HepG2 (cell line): ENCODE results near the gene NEURL2.

Source experiments
- HMG20A ChIP-seq: IDR thresholded peaks from 2 replicates; pipeline ENCODE4 v1.6.1; 2016; ENCODE audit warnings: borderline replicate concordance
- MAFK ChIP-seq, 2 experiments: IDR thresholded peaks in 1 of 2; conservative IDR thresholded peaks in 1 of 2; 2 replicates each; pipeline ENCODE4 v1.6.1; 2011; ENCODE audit warnings: improper control_type of control experiment in 2 of 2, low read length in 2 of 2
- NKX3-1 ChIP-seq: sonication (generic); formaldehyde crosslinking; IDR thresholded peaks from 2 replicates; pipeline ENCODE4 v1.5.0; 2020; ENCODE audit warnings: missing genetic modification reagents
- POLR2AphosphoS5 ChIP-seq: IDR thresholded peaks from 2 replicates; pipeline ENCODE4 v1.6.1; 2012; ENCODE audit warnings: low read depth, low read length
- RBFOX2 ChIP-seq: fragments of 200-400 bp; formaldehyde crosslinking; IDR thresholded peaks from 2 replicates; pipeline ENCODE4 v1.6.1; 2017; ENCODE audit warnings: low read depth, mild to moderate bottlenecking, low read length
- STAG1 ChIP-seq: sonication (generic); formaldehyde crosslinking; IDR thresholded peaks from 2 replicates; pipeline ENCODE4 v1.4.0; 2020; ENCODE audit warnings: missing genetic modification reagents
- TCF7L2 ChIP-seq: IDR thresholded peaks from 2 replicates; pipeline ENCODE4 v1.6.1; 2011; ENCODE audit warnings: mild to moderate bottlenecking, low read depth, low read length, moderate library complexity
- XBP1 ChIP-seq: sonication (generic); formaldehyde crosslinking; IDR thresholded peaks from 2 replicates; pipeline ENCODE4 v1.5.0; 2020; ENCODE audit warnings: missing genetic modification reagents
- TF ChIP-seq, protein P1 (sequence below): sonication (generic); formaldehyde crosslinking; IDR thresholded peaks from 2 replicates; pipeline ENCODE4 v1.4.0; 2020; ENCODE audit warnings: missing genetic modification reagents
- TF ChIP-seq, protein P2 (sequence below): sonication (generic); formaldehyde crosslinking; conservative IDR thresholded peaks from 2 replicates; pipeline ENCODE4 v1.4.0; 2020; ENCODE audit warnings: missing genetic modification reagents
- TF ChIP-seq, protein P3 (sequence below): sonication (generic); formaldehyde crosslinking; IDR thresholded peaks from 2 replicates; pipeline ENCODE4 v1.4.0; 2020; ENCODE audit warnings: missing genetic modification reagents

DNA sequence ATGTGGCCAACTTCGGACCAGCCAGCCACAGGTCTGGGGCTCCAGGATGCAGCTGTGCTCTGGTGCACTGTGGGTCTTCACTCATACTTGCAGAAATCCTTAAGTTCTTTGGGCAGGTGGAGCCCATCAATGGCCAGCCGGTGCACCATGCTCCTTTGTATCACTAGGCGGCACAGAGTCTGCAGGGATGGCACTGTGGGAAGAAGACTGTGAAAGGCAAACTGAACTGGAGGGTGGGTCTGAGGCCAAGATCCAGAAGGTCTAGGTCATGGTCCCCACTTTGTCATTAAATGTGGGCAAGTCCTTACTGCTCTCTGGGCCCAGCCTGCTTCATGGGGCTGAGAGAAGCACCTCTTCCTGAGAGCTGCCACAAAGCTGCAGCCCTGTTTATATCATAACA lies 2.3 kb downstream of the NEURL2 start:
- TF ChIP-seq MAFK (conservative IDR thresholded peaks at IDR 0.05 in 1 of 2, IDR thresholded peaks at IDR 0.05 in 1 of 2; ENCODE audit: low read length in 2 of 2): no peak
- TF ChIP-seq TCF7L2: no peak
- no peak for TF ChIP-seq NKX3-1
- no peak for TF ChIP-seq STAG1 (CRISPR knock-in tag)
- 0 out of 2 replicates have a peak, but pooled peaks have one; percentile 16 for TF ChIP-seq POLR2AphosphoS5
- TF ChIP-seq RBFOX2: peak; percentile 37
- TF ChIP-seq, protein P1, sequence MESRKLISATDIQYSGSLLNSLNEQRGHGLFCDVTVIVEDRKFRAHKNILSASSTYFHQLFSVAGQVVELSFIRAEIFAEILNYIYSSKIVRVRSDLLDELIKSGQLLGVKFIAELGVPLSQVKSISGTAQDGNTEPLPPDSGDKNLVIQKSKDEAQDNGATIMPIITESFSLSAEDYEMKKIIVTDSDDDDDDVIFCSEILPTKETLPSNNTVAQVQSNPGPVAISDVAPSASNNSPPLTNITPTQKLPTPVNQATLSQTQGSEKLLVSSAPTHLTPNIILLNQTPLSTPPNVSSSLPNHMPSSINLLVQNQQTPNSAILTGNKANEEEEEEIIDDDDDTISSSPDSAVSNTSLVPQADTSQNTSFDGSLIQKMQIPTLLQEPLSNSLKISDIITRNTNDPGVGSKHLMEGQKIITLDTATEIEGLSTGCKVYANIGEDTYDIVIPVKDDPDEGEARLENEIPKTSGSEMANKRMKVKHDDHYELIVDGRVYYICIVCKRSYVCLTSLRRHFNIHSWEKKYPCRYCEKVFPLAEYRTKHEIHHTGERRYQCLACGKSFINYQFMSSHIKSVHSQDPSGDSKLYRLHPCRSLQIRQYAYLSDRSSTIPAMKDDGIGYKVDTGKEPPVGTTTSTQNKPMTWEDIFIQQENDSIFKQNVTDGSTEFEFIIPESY: no peak
- no peak for TF ChIP-seq HMG20A (CRISPR knock-in tag)
- no peak for TF ChIP-seq XBP1 (CRISPR knock-in tag)
- TF ChIP-seq, protein P2, sequence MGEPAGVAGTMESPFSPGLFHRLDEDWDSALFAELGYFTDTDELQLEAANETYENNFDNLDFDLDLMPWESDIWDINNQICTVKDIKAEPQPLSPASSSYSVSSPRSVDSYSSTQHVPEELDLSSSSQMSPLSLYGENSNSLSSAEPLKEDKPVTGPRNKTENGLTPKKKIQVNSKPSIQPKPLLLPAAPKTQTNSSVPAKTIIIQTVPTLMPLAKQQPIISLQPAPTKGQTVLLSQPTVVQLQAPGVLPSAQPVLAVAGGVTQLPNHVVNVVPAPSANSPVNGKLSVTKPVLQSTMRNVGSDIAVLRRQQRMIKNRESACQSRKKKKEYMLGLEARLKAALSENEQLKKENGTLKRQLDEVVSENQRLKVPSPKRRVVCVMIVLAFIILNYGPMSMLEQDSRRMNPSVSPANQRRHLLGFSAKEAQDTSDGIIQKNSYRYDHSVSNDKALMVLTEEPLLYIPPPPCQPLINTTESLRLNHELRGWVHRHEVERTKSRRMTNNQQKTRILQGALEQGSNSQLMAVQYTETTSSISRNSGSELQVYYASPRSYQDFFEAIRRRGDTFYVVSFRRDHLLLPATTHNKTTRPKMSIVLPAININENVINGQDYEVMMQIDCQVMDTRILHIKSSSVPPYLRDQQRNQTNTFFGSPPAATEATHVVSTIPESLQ (CRISPR knock-in tag): no peak
- TF ChIP-seq, protein P3, sequence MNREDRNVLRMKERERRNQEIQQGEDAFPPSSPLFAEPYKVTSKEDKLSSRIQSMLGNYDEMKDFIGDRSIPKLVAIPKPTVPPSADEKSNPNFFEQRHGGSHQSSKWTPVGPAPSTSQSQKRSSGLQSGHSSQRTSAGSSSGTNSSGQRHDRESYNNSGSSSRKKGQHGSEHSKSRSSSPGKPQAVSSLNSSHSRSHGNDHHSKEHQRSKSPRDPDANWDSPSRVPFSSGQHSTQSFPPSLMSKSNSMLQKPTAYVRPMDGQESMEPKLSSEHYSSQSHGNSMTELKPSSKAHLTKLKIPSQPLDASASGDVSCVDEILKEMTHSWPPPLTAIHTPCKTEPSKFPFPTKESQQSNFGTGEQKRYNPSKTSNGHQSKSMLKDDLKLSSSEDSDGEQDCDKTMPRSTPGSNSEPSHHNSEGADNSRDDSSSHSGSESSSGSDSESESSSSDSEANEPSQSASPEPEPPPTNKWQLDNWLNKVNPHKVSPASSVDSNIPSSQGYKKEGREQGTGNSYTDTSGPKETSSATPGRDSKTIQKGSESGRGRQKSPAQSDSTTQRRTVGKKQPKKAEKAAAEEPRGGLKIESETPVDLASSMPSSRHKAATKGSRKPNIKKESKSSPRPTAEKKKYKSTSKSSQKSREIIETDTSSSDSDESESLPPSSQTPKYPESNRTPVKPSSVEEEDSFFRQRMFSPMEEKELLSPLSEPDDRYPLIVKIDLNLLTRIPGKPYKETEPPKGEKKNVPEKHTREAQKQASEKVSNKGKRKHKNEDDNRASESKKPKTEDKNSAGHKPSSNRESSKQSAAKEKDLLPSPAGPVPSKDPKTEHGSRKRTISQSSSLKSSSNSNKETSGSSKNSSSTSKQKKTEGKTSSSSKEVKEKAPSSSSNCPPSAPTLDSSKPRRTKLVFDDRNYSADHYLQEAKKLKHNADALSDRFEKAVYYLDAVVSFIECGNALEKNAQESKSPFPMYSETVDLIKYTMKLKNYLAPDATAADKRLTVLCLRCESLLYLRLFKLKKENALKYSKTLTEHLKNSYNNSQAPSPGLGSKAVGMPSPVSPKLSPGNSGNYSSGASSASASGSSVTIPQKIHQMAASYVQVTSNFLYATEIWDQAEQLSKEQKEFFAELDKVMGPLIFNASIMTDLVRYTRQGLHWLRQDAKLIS (CRISPR knock-in tag): no peak
